Astrocyte of the spinal cord (primary cell): ENCODE data around the gene BCL2L13.

Source experiments
- DNase-seq: peaks from one replicate; pipeline ENCODE4 v3.0.0; 2011; ENCODE audit warnings: low read depth, low spot score
- H3K4me3 ChIP-seq: 2 replicates; pipeline ENCODE4 v1.5.1; 2011; ENCODE audit warnings: low read depth, mild to moderate bottlenecking, low read length, moderate library complexity
- CTCF ChIP-seq: IDR thresholded peaks from 2 replicates; pipeline ENCODE4 v1.5.1; 2012; ENCODE audit warnings: low read depth, mild to moderate bottlenecking, low read length, inconsistent platforms
- in situ Hi-C: cut with HindIII; loops from 2 replicates; pipeline ENCODE4 v1.10.0; 2017; ENCODE audit warnings: low sequenced_read_pairs

The BCL2L13 gene

GRCh38 chr22:17638432-17639246, at the start of gene BCL2L13:
TSS of gene BCL2L13 (plus strand) at chr22:17638757. CDS start at chr22:17655712, 16,955 bp downstream.
- peak; percentile 89 for DNase-seq
- in situ Hi-C loops = no loop called here
- TF ChIP-seq CTCF = no peak
- peak within 1 kb of the TSS; percentile 99 for H3K4me3 ChIP-seq

GRCh38 chr22:17589810-17590375, 48.7 kb upstream of the BCL2L13 start:
- no peak overlapping the region for H3K4me3 ChIP-seq
- in situ Hi-C loops = no loop called here
- no peak for DNase-seq
- TF ChIP-seq CTCF = no peak

GRCh38 chr22:17590586-17590985, 48.0 kb upstream of the BCL2L13 start:
- TF ChIP-seq CTCF = no peak
- in situ Hi-C loops = no loop called here
- DNase-seq = no peak
- no peak overlapping the region for H3K4me3 ChIP-seq

- in situ Hi-C loops = no loop called here
- DNase-seq = no peak
- no peak for TF ChIP-seq CTCF
- no peak overlapping the region for H3K4me3 ChIP-seq
Measured at GRCh38 chr22:17592201-17592600, 46.4 kb upstream of the BCL2L13 start.

GRCh38 chr22:17596226-17596625, 42.3 kb upstream of the BCL2L13 start:
- DNase-seq = no peak
- TF ChIP-seq CTCF = no peak
- H3K4me3 ChIP-seq = no peak overlapping the region
- in situ Hi-C loops = no loop called here

- no peak for TF ChIP-seq CTCF
- no peak for DNase-seq
- in situ Hi-C loops = no loop called here
- H3K4me3 ChIP-seq = no peak overlapping the region
Measured at GRCh38 chr22:17597217-17597616, 41.3 kb upstream of the BCL2L13 start.
